Mesenchymal stem cell (in vitro differentiated cells and primary cell): ENCODE results near the gene CADM1.
A peak's percentile ranks its signal among the peaks of the same experiment; 100 is the strongest.

Experiments
- DNase-seq: peaks from one replicate; pipeline ENCODE4 v3.0.0-alpha.2; 2013
- H2AFZ ChIP-seq: one replicate; pipeline ENCODE4 v1.6.1; 2013; ENCODE audit warnings: low read depth, mild to moderate bottlenecking, control low read depth, inconsistent platforms, low read length, moderate library complexity
- H2AK5ac ChIP-seq: 2 replicates; pipeline ENCODE4 v1.6.1; 2013; ENCODE audit warnings: low read length, moderate library complexity, mild to moderate bottlenecking, inconsistent platforms; ENCODE audit not compliant: severe bottlenecking
- H2BK120ac ChIP-seq: one replicate; pipeline ENCODE4 v1.6.1; 2013; ENCODE audit warnings: low read depth, mild to moderate bottlenecking, inconsistent platforms, low read length, moderate library complexity
- H2BK12ac ChIP-seq, 2 experiments: one replicate each; pipeline ENCODE4 v1.6.1; 2013; ENCODE audit warnings: inconsistent platforms in 2 of 2, low read length in 2 of 2, mild to moderate bottlenecking in 2 of 2, moderate library complexity in 2 of 2, control low read depth in 1 of 2
- H2BK15ac ChIP-seq: one replicate; pipeline ENCODE4 v1.6.1; 2013; ENCODE audit warnings: mild to moderate bottlenecking, low read depth, inconsistent platforms; ENCODE audit not compliant: poor library complexity, severe bottlenecking
- H2BK5ac ChIP-seq: 2 replicates; pipeline ENCODE4 v1.6.1; 2013; ENCODE audit warnings: low read depth, mild to moderate bottlenecking, low read length, control low read depth, inconsistent platforms; ENCODE audit not compliant: poor library complexity, severe bottlenecking
- H3K14ac ChIP-seq, 2 experiments: one replicate each; pipeline ENCODE4 v1.6.1; 2013; ENCODE audit warnings: inconsistent platforms in 2 of 2, low read length in 2 of 2, control low read depth in 1 of 2, mild to moderate bottlenecking in 1 of 2, moderate library complexity in 1 of 2
- H3K18ac ChIP-seq, 2 experiments: one replicate each; pipeline ENCODE4 v1.6.1; 2013; ENCODE audit warnings: inconsistent platforms in 2 of 2, low read length in 2 of 2, control low read depth in 1 of 2, low read depth in 1 of 2, mild to moderate bottlenecking in 1 of 2
- H3K23ac ChIP-seq, 2 experiments: one replicate each; pipeline ENCODE4 v1.6.1; 2013; ENCODE audit warnings: inconsistent platforms in 2 of 2, low read length in 2 of 2, mild to moderate bottlenecking in 2 of 2, moderate library complexity in 2 of 2, control low read depth in 1 of 2
- H3K27ac ChIP-seq: 2 replicates; pipeline ENCODE4 v1.5.1; 2013; ENCODE audit warnings: mild to moderate bottlenecking, moderate library complexity, low read length, control low read depth, inconsistent platforms; ENCODE audit not compliant: poor library complexity, severe bottlenecking
- H3K27me3 ChIP-seq, 2 experiments: 2 replicates each; pipeline versions ENCODE4 v1.6.1 to v1.7.0; 2013; ENCODE audit warnings: low read length in 2 of 2, mild to moderate bottlenecking in 2 of 2, moderate library complexity in 2 of 2, control low read depth in 1 of 2, inconsistent platforms in 1 of 2; ENCODE audit not compliant: control insufficient read depth in 1 of 2, insufficient read depth in 1 of 2
- H3K36me3 ChIP-seq, 2 experiments: 2 replicates each; pipeline versions ENCODE4 v1.6.1 to v1.7.0; 2013; ENCODE audit warnings: low read length in 2 of 2, control low read depth in 1 of 2, inconsistent platforms in 1 of 2, low read depth in 1 of 2, mild to moderate bottlenecking in 1 of 2; ENCODE audit not compliant: insufficient read depth in 2 of 2, control insufficient read depth in 1 of 2
- H3K4ac ChIP-seq, 2 experiments: one replicate each; pipeline ENCODE4 v1.6.1; 2013; ENCODE audit warnings: inconsistent platforms in 2 of 2, low read length in 2 of 2, mild to moderate bottlenecking in 2 of 2, moderate library complexity in 2 of 2, control low read depth in 1 of 2, low read depth in 1 of 2
- H3K4me1 ChIP-seq: 2 replicates; pipeline ENCODE4 v1.6.1; 2013; ENCODE audit warnings: low read depth, low read length, control low read depth; ENCODE audit not compliant: control insufficient read depth, insufficient read depth
- H3K4me2 ChIP-seq: 2 replicates; pipeline ENCODE4 v1.6.1; 2013; ENCODE audit warnings: low read length, mild to moderate bottlenecking, inconsistent platforms; ENCODE audit not compliant: poor library complexity, severe bottlenecking
- H3K4me3 ChIP-seq, 2 experiments: 2 replicates each; pipeline versions ENCODE4 v1.5.1 to v1.7.0; 2013; ENCODE audit warnings: low read length in 2 of 2, mild to moderate bottlenecking in 2 of 2, control low read depth in 1 of 2, low read depth in 1 of 2; ENCODE audit not compliant: insufficient read depth in 1 of 2
- H3K79me1 ChIP-seq: replicated peaks from 2 replicates; pipeline ENCODE4 v1.6.1; 2013; ENCODE audit warnings: mild to moderate bottlenecking, control low read depth, low read length, inconsistent platforms; ENCODE audit not compliant: poor library complexity, severe bottlenecking
- H3K9ac ChIP-seq: 2 replicates; pipeline ENCODE4 v1.7.0; 2013; ENCODE audit warnings: mild to moderate bottlenecking, low read length, moderate library complexity
- H3K9me3 ChIP-seq: 2 replicates; pipeline ENCODE4 v1.7.0; 2013; ENCODE audit warnings: mild to moderate bottlenecking, low read length; ENCODE audit not compliant: control insufficient read depth
- H4K8ac ChIP-seq: one replicate; pipeline ENCODE4 v1.6.1; 2013; ENCODE audit warnings: inconsistent platforms, mild to moderate bottlenecking, low read length, moderate library complexity
- H4K91ac ChIP-seq: one replicate; pipeline ENCODE4 v1.6.1; 2013; ENCODE audit warnings: mild to moderate bottlenecking, low read length, inconsistent platforms
- WGBS: methylation state at CpG from one replicate; pipeline ENCODE4 v1.1.7; 2013; ENCODE audit warnings: mixed read lengths; 5-methylcytosine and 5-hydroxymethylcytosine counted together

CADM1 gene

DNA sequence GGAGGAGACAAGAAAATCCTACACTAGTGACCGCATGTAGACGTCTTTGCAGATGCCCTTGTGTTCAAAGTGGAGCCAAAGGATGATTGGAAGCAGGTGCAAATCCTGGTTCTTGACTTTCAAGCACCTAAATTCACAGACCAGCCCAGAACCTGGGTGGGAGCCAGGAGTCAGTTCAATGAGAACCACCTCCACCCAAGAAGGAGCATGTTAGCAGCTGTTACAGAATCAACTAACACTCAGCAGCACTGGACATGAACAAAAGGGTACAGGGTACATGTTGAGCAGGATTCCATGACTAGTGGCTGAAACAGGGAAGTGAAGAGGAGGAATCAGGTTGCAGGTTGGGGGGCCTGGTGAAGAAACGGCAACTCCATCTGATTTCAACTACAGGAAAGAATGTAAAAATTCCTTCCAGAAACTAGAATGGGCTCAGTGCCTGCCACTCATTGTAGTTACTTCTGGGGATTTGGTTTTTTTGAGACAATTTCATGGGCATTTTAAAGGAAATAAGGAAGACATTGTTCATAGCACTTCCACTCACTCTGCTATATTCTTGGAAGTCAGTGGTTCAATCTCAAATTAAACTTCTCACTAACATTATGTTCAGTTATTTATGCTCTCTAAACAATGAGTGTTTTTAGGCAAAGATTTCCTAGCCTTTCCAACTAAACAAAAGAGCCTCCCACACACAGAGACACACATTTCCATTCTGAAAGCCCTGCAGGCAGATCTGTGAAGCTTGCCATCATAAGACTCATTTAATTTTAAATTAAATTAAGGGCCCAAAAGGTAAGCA is 173.3 kb downstream of the CADM1 start:
- Histone ChIP-seq H3K18ac (no peak overlapping the region), H2AK5ac (no peak overlapping the region), H3K4me3 (no peak overlapping the region), H2BK15ac (no peak overlapping the region), H4K91ac (no peak overlapping the region), H2BK120ac (no peak overlapping the region), H2AFZ (no peak overlapping the region), H3K23ac (no peak overlapping the region), H3K4ac (no peak overlapping the region), H3K79me1 (peaks cover 11% of the 10 kb centered on the region), H2BK5ac (no peak overlapping the region), H3K27me3 (peaks cover 0 to 18% of the 10 kb centered on the region in 2 experiments), H3K36me3 (peaks cover 0 to 7% of the 10 kb centered on the region in 2 experiments), H3K9me3 (no peaks in the 10 kb centered on the region), H3K4me2 (no peak overlapping the region), H2BK12ac (no peak overlapping the region), H3K27ac (no peak overlapping the region), H3K9ac (no peak overlapping the region), H3K14ac (no peak overlapping the region), H4K8ac (no peak overlapping the region), H3K4me1 (peaks cover 3% of the 10 kb centered on the region)
- DNase-seq = no peak
- 100% methylated on average over 2 of the region's 3 CpGs for WGBS

DNA sequence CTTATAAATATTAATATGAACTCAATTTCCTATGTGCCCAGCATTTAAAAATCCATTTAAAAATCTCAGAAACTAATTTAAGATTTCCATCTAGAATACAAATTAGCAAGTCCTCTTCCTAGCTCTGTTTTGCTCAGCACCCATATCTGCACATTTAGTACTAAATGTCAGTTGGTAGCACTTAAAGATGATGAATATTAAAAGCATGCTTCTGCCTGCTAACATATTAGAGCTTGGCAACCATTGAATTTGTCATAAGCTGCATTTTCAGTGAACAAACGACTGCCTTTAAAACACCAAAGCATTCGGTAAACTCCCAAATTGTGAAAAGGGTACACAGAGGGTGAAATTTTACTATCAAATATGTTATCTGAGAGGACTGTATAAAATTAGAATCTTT is 177.7 kb downstream of the CADM1 start:
- Histone ChIP-seq H3K4ac (no peak overlapping the region), H3K27me3 (peaks cover 0 to 7% of the 10 kb centered on the region in 2 experiments), H2BK15ac (no peak overlapping the region), H3K23ac (no peak overlapping the region), H4K91ac (no peak overlapping the region), H3K9me3 (no peaks in the 10 kb centered on the region), H3K9ac (no peak overlapping the region), H3K14ac (no peak overlapping the region), H3K4me1 (peaks cover 2% of the 10 kb centered on the region), H2BK12ac (no peak overlapping the region), H3K27ac (no peak overlapping the region), H3K4me3 (no peak overlapping the region), H2AFZ (no peak overlapping the region), H3K79me1 (peaks cover 7% of the 10 kb centered on the region), H2BK120ac (no peak overlapping the region), H2AK5ac (no peak overlapping the region), H3K4me2 (no peak overlapping the region), H3K18ac (no peak overlapping the region), H4K8ac (no peak overlapping the region), H2BK5ac (no peak overlapping the region), H3K36me3 (peaks cover 0 to 7% of the 10 kb centered on the region in 2 experiments)
- WGBS = 67% methylated on average over 1 of the region's 2 CpGs
- no peak for DNase-seq

DNA sequence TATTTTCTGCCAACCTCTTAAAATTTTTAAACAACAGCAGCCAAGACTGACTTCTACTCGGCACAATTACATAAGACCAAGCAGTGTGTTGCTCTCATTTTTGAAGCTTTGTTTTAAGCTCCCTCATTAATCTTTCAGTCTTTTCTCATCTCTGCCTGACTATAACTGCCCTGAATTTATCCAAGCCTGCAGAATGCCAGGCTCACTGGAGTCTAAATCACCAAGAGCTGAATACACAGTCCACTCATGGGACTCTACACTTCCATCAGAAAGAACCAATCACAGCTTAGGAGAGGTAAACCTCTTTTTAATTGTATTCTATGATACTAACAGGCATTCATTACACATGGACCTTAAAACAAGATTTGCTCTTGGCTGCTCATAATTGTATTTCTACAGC is 178.7 kb downstream of the CADM1 start:
- H2BK15ac ChIP-seq = no peak overlapping the region
- H3K9me3 ChIP-seq = no peaks in the 10 kb centered on the region
- no peak overlapping the region for H3K18ac ChIP-seq
- no peak overlapping the region for H3K4ac ChIP-seq
- no peak overlapping the region for H3K4me3 ChIP-seq
- no peak overlapping the region for H2BK120ac ChIP-seq
- no peak overlapping the region for H3K4me2 ChIP-seq
- 93% methylated on average over 1 of the region's 1 CpG for WGBS
- no peak overlapping the region for H4K91ac ChIP-seq
- no peak overlapping the region for H4K8ac ChIP-seq
- peaks cover 7% of the 10 kb centered on the region for H3K79me1 ChIP-seq
- no peak for DNase-seq
- no peak overlapping the region for H2AFZ ChIP-seq
- no peak overlapping the region for H2BK12ac ChIP-seq
- H3K14ac ChIP-seq = no peak overlapping the region
- peaks cover 0 to 3% of the 10 kb centered on the region in 2 experiments for H3K27me3 ChIP-seq
- no peak overlapping the region for H3K23ac ChIP-seq
- H3K4me1 ChIP-seq = peaks cover 2% of the 10 kb centered on the region
- H3K36me3 ChIP-seq = peaks cover 0 to 7% of the 10 kb centered on the region in 2 experiments
- H2BK5ac ChIP-seq = no peak overlapping the region
- no peak overlapping the region for H2AK5ac ChIP-seq
- no peak overlapping the region for H3K9ac ChIP-seq
- H3K27ac ChIP-seq = no peak overlapping the region

DNA sequence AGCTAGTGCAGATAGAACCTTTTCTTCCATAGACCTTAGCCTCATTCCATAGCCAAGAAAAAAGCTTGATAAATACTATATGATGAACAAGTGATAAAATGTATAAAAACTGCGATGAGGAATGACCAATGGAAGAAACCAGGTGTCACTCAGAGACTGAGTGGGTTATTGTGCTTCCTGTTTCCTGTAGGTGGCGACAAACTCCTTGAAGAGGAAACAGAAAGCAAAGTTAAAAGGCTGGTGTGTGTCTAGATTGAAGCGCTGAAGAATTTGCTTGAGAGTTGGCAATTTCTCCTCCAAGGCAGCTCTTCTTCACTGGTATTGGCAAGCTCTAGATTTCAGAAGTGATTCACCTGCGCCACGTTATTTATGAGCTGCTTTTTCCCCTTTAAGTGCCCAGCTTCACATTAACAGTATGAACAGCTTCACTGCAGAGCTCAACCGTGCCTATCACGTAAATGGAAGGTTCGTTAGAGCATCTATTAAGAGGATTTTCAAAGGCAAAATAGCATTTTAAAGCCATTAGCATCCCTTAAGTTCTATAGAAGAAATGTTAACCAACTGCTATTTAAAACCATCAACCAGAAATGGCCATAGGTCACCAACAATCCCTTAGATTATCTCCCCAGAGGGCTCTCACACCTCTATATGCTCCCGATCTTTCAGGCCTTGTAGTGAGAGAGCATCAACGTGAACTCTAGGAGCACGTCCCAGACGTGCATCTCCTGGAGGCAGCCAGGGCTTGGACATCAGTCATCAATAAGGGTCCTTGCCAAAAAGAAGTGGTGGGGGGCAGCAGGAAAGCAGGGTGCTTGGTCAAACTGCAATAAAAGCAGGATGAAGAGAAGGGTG is 179.4 kb downstream of the CADM1 start:
- Histone ChIP-seq H3K4me1 (peaks cover 2% of the 10 kb centered on the region), H2BK120ac (no peak overlapping the region), H3K4me3 (peak overlapping the region in 1 of 2 experiments; percentile 32), H3K9ac (no peak overlapping the region), H2AFZ (no peak overlapping the region), H4K8ac (no peak overlapping the region), H3K27ac (no peak overlapping the region), H3K14ac (no peak overlapping the region), H3K79me1 (peaks cover 6% of the 10 kb centered on the region), H3K18ac (no peak overlapping the region), H2BK12ac (no peak overlapping the region), H4K91ac (no peak overlapping the region), H3K4ac (no peak overlapping the region), H3K27me3 (peaks cover 0 to 3% of the 10 kb centered on the region in 2 experiments), H3K36me3 (peaks cover 0 to 6% of the 10 kb centered on the region in 2 experiments), H2BK15ac (no peak overlapping the region), H2AK5ac (no peak overlapping the region), H3K23ac (no peak overlapping the region), H3K4me2 (no peak overlapping the region), H3K9me3 (no peaks in the 10 kb centered on the region), H2BK5ac (no peak overlapping the region)
- DNase-seq = peak; percentile 75
- WGBS = 51% methylated on average over 12 of the region's 12 CpGs
